SH-SY5Y (cell line): ENCODE data around the gene CD83.

Experiments used
- GATA2 ChIP-seq: IDR thresholded peaks from 2 replicates; pipeline ENCODE4 v1.6.1; 2011; ENCODE audit warnings: mild to moderate bottlenecking, low read depth, low read length
- GATA3 ChIP-seq: IDR thresholded peaks from 2 replicates; pipeline ENCODE4 v1.6.1; 2011; ENCODE audit warnings: low read depth, mild to moderate bottlenecking, low read length, moderate library complexity

DNA sequence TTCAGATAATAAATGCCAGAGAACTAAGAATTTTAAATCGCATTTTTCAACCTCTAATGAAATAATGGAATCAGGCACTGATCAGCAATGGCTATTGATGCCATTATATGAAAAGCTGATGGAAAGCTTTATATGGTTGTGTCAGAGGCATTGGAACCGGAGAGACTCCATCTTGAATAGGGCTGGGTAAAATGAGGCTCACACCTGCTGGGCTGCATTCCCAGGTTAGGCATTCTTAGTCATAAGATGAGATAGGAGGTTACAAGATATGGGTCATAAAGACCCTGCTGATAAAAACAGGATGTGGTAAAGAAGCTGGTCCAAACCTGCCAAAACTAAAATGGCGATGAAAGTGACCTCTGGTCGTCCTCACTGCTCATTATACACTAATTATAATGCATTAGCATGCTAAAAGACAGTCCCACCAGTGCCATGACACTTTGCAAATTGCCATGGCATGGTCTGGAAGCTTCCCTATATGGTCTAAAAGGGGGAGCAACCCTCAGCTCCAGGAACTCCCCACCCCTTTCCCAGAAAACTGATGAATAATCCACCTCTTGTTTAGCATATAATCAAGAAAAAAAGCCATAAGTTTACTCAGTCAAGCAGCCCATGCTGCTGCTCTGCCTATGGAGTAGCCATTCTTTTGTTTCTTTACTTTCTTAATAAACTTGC, 40.2 kb upstream of the CD83 start:
- no peak for TF ChIP-seq GATA3
- TF ChIP-seq GATA2: no peak
